Heart right ventricle (tissue), 16 donors: ENCODE measurements around the gene TMEM107. TPM values are rescaled to one million over a fixed set of nuclear protein-coding genes. Genes with fewer than 3 reads are reported as not detected.
A peak's percentile ranks its signal among the peaks of the same experiment; 100 is the strongest.

Experiments
- ATAC-seq, 8 donors: fragments of 200-7000 bp; cut with Tn5 transposase; one replicate each; pipeline ENCODE4 v1.9.1; 2020; ENCODE audit warnings: mild to moderate bottlenecking in 8 of 8, moderate library complexity in 8 of 8, moderate number of reproducible peaks in 1 of 8
- DNase-seq, 2 donors: peaks; one replicate each; pipeline ENCODE4 v3.0.0-alpha.2; 2020
- H3K27ac ChIP-seq, 10 donors: fragments of 200-600 bp; sonication (generic) in 2 of 10; one replicate each; pipeline versions ENCODE4 v1.5.0 to v1.8.0; 2020 to 2022; ENCODE audit warnings: mild to moderate bottlenecking in 3 of 10
- H3K27me3 ChIP-seq, 7 donors: fragments of 200-600 bp; one replicate each; pipeline ENCODE4 v1.8.0; 2021 to 2022; ENCODE audit warnings: mild to moderate bottlenecking in 2 of 7
- H3K36me3 ChIP-seq, 9 donors: fragments of 200-600 bp; sonication (generic) in 1 of 9; one replicate each; pipeline versions ENCODE4 v1.5.0 to v1.8.0; 2020 to 2022; ENCODE audit warnings: mild to moderate bottlenecking in 2 of 9
- H3K4me1 ChIP-seq, 9 donors: fragments of 200-600 bp; sonication (generic) in 1 of 9; one replicate each; pipeline versions ENCODE4 v1.5.0 to v1.8.0; 2020 to 2022; ENCODE audit warnings: mild to moderate bottlenecking in 4 of 9
- H3K4me3 ChIP-seq, 10 donors: fragments of 200-600 bp; sonication (generic) in 2 of 10; one replicate each; pipeline versions ENCODE4 v1.5.0 to v1.8.0; 2020 to 2022; ENCODE audit warnings: mild to moderate bottlenecking in 7 of 10, moderate library complexity in 2 of 10
- H3K9me3 ChIP-seq, 11 donors: fragments of 200-600 bp in 10 of 11; sonication (generic) in 2 of 11; one replicate each; pipeline versions ENCODE4 v1.5.0 to v1.8.0; 2013 to 2022; ENCODE audit warnings: mild to moderate bottlenecking in 2 of 11, control low read depth in 1 of 11, moderate library complexity in 1 of 11
- WGBS, 2 donors: extraction: QIAGEN DNeasy Blood & Tissue Kit; methylation state at CpG; one replicate each; pipeline ENCODE4 v1.1.7; 2013; ENCODE audit warnings: inconsistent platforms in 1 of 2; 5-methylcytosine and 5-hydroxymethylcytosine counted together
- intact Hi-C, 10 donors: fragments of 100-400 bp; cut with DNase I; formaldehyde crosslinking; loops; one replicate each; pipeline versions ENCODE4 v1.11.1 to v1.14.2; 2022
- polyA plus RNA-seq, 2 donors: library from polyadenylated mRNA; stranded (reverse); fragments of 200-250 nt; gene quantifications; one replicate each; pipeline ENCODE4 v1.2.3, GENCODE V29; 2013
- total RNA-seq, 10 donors: library from RNA; stranded (reverse); fragmentation: NEBNext Ultra II Directional in 3 of 10; extraction: Animal tissue kit (Norgen Biotek cat#: 25700) in 3 of 10; gene quantifications; one replicate each; pipeline versions ENCODE4 v1.2.1 to v1.2.4, GENCODE V29; 2021 to 2023
- TF ChIP-seq, protein P1 (sequence below), 9 donors: fragments of 200-600 bp; sonication (generic) in 2 of 9; IDR thresholded peaks; one replicate each; pipeline versions ENCODE4 v1.5.0 to v1.8.0; 2021 to 2022; ENCODE audit warnings: antibody characterized with exemption in 9 of 9, mild to moderate bottlenecking in 5 of 9, moderate library complexity in 1 of 9
- donor health status: Arrhythmogenic right ventricular cardiomyopathy.
- donor health status: ischemic (EF 13 %, LVEDD 7.1; RV severe dilation, severe dysfunction).
- donor health status: healthy with polysubstance abuse.
- donor health status: DM: no; HTN: yes; CAD: no.
- donor health status: DM: no; HTN: no; CAD: no.
- donor health status: ischemic (EF 25% LVEDD 6.9; RV normal size, moderate dysfunction).
- donor health status: ischemic (EF 25% LVEDD 5.7; RV mildly dilated, moderate dysfunction).
- donor health status: healthy.
- donor health status: DM: yes; HTN: yes; CAD: no.
- donor health status: Ischemic cardiomyopathy.
- donor health status: ischemic (EF 35%, LVEDD 5.7; RV mildly dilated, moderate dysfunction).
- donor health status: nonischemic (EF 11% LVEDD 7.7; RV severe dilation, severe dysfunction).
- donor health status: DM: yes; HTN: yes; CAD: no.
- donor health status: PGD.
- donor health status: ischemic (EF 29% LVEDD 5.4; RV normal size, mild dysfunction).
- donor health status: nonischemic (EF 23%, LVEDD 6.1; RV moderate dilation, normal function).

The TMEM107 gene
- total and polyA plus RNA-seq, 12 donors, result 4.5 to 15.2 (median 7.3) TPM

DNA sequence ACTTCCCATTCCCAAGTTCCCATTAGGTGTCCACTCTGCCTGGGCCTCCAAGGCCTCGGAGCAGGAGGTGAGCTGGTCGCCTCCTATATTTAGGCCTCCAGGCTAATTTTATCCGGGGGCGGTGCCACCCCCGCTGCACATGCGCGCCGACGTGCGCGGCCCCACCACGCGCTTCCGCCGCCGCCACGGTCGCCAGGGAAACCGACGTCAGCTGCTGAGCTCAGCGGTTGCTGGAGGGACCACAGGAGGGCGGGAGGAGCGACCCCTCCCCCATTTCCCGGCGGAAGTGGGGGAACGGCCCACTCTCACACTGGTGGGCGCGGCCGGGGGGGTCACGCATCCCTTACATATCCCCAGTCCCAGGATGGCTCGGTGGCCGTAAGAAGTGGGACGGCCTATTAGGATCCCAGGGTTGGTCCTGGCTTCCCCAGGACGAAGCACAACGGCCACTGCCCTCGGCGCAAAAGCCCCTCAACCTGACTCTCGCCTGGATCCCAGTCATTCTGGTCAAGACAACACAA lies 25.0 kb downstream of the TMEM107 start:
- WGBS, 2 donors, result 1% methylated on average over 36 to 38 of the region's 38 CpGs
- H3K27me3 ChIP-seq, result no peaks in the 10 kb centered on the region
- H3K4me1 ChIP-seq, result peaks cover 28 to 76% (median 53%) of the 10 kb centered on the region in 9 donors
- no peaks in the 10 kb centered on the region for H3K9me3 ChIP-seq
- H3K4me3 ChIP-seq, result peak overlapping the region; percentile 53 to 96 (median 78)
- peaks cover 34 to 52% (median 45%) of the 10 kb centered on the region in 9 donors for H3K36me3 ChIP-seq
- intact Hi-C loops, result loop anchor here in 4 of 10 donors (1.0 to 10.0 kb wide), 5 partner anchors 12 to 316 kb away; partner anchors contain the start of genes CYB5D1 (in 1 of the 4), KDM6B (in 1 of the 4), NAA38 (in 1 of the 4) and TMEM88 (in 1 of the 4)
- TF ChIP-seq, protein P1, sequence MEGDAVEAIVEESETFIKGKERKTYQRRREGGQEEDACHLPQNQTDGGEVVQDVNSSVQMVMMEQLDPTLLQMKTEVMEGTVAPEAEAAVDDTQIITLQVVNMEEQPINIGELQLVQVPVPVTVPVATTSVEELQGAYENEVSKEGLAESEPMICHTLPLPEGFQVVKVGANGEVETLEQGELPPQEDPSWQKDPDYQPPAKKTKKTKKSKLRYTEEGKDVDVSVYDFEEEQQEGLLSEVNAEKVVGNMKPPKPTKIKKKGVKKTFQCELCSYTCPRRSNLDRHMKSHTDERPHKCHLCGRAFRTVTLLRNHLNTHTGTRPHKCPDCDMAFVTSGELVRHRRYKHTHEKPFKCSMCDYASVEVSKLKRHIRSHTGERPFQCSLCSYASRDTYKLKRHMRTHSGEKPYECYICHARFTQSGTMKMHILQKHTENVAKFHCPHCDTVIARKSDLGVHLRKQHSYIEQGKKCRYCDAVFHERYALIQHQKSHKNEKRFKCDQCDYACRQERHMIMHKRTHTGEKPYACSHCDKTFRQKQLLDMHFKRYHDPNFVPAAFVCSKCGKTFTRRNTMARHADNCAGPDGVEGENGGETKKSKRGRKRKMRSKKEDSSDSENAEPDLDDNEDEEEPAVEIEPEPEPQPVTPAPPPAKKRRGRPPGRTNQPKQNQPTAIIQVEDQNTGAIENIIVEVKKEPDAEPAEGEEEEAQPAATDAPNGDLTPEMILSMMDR (IDR thresholded peaks at IDR 0.05), result no peak
- peak; percentile 94 to 96 for DNase-seq
- H3K27ac ChIP-seq, result peak overlapping the region; percentile 97 to 100 (median 100)
- ATAC-seq, result peak; percentile 44 to 62 (median 52)

DNA sequence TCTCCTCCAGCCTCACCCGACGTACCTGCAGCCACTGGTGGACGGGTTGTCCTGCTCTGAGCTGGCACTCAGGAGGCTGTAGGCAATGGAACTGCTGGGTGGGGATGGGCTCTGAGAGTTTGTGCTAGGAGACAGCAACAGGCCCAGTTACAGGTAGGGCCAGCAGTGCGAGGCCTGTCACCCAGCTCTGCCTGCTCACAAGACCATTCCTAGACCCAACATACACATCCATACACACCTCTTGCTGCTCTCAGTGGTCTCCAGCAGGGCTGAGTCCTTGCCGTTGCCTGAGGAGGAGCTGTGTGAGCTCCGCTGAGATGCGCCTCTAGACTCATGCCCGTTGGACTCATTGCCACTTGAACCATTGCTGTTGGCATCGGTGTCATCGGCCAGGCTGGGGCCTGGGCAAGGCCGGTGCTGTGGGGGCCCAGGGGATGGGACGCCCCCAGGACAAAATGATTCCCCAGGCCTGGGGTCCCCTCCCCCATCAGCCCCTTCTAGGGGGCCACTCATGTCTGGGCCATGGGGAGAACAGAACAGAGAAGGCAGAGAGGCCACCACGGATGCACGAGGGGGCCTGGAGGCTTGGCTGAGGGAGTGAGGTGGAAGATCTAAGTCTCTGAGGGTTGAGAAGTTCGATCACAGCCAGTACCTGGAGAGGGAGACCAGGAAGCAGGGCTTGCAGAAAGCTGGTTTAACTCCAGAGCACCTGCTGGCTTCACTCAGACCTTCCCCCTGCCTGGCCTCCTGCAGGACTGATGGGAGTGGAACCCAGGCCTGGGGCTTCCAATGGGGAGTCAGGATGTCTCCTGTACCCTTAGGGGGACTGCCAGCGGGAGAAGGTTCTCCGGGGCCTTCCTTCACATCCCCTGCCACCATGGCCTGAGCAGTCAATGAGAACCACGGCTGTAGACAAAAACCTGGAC lies 25.7 kb downstream of the TMEM107 start:
- peaks cover 38 to 60% (median 53%) of the 10 kb centered on the region in 9 donors for H3K36me3 ChIP-seq
- intact Hi-C loops, result loop anchor here in 4 of 10 donors (1.0 to 10.0 kb wide), 5 partner anchors 11 to 316 kb away; partner anchors contain the start of genes CYB5D1 (in 1 of the 4), KDM6B (in 1 of the 4), NAA38 (in 1 of the 4) and TMEM88 (in 1 of the 4)
- peaks cover 28 to 76% (median 51%) of the 10 kb centered on the region in 9 donors for H3K4me1 ChIP-seq

DNA sequence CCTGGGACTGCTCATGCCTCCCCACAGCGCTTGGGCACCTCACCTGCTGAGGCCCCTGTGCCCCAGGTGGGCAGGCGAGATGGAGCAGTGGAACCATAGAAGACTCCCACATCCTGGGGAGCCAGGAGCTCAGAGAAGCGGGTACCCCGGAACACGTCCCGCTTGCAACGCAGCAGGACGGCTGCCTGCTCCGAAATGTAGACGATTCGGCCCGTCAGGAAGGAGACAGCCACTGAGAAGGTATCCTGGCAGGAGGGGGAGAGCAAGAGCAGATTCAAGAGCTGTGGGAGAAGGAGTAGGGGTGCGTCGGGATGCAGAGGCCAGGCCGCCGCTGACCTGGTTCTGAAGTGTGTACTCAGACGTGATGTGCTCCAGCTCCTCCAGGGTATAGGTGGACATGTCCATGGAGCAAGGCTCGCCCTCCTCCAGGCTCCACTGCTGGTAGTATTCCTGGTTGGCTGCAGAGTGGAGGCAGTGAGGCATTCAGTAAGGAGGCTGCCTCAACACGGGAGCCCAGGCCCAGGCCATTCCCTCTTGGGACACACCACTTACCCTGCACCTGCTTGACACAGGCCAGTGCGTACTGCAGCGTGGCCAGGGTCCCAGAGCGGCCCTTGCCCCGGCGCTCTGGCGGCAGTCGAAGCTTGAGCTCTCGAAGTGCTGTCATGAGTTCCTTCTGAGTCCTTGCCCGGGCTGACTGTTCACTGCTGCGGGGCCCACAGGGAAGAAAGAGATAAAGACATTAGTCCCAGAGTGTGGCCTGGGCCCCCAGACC lies 26.6 kb downstream of the TMEM107 start:
- Histone ChIP-seq H3K9me3 (no peaks in the 10 kb centered on the region), H3K36me3 (peaks cover 42 to 68% (median 61%) of the 10 kb centered on the region in 9 donors), H3K4me3 (peak overlapping the region in 3 of 10 donors; percentile 74 to 96 (median 78)), H3K27me3 (no peaks in the 10 kb centered on the region), H3K27ac (peak overlapping the region in 8 of 10 donors; percentile 97 to 100 (median 100)), H3K4me1 (peaks cover 28 to 70% (median 46%) of the 10 kb centered on the region in 9 donors)
- TF ChIP-seq, protein P1 (IDR thresholded peaks at IDR 0.05), result no peak
- ATAC-seq (no peak), DNase-seq (peak in 1 of 2 donors; percentile 13)
- intact Hi-C loops, result loop anchor here in 4 of 10 donors (5.0 to 10.0 kb wide), 4 partner anchors 295 to 315 kb away; partner anchors contain the start of genes CYB5D1 (in 1 of the 4), KDM6B (in 1 of the 4), NAA38 (in 1 of the 4) and TMEM88 (in 1 of the 4)
- WGBS, 2 donors, result 81% methylated on average over 29 of the region's 29 CpGs

More for the DNA sequence above, 25.7 kb downstream of the TMEM107 start:
- DNase-seq, result peak; percentile 21 to 25
- peak overlapping the region; percentile 53 to 96 (median 78) for H3K4me3 ChIP-seq
- peak overlapping the region; percentile 97 to 100 (median 100) for H3K27ac ChIP-seq
- TF ChIP-seq, protein P1 (IDR thresholded peaks at IDR 0.05), result no peak
- WGBS, 2 donors, result 62 to 66% methylated on average over 18 of the region's 18 CpGs
- peak in 1 of 8 donors; percentile 0 for ATAC-seq
- no peaks in the 10 kb centered on the region for H3K27me3 ChIP-seq
- no peaks in the 10 kb centered on the region for H3K9me3 ChIP-seq
